Measurements from ENCODE around the gene FADS6.

DNA sequence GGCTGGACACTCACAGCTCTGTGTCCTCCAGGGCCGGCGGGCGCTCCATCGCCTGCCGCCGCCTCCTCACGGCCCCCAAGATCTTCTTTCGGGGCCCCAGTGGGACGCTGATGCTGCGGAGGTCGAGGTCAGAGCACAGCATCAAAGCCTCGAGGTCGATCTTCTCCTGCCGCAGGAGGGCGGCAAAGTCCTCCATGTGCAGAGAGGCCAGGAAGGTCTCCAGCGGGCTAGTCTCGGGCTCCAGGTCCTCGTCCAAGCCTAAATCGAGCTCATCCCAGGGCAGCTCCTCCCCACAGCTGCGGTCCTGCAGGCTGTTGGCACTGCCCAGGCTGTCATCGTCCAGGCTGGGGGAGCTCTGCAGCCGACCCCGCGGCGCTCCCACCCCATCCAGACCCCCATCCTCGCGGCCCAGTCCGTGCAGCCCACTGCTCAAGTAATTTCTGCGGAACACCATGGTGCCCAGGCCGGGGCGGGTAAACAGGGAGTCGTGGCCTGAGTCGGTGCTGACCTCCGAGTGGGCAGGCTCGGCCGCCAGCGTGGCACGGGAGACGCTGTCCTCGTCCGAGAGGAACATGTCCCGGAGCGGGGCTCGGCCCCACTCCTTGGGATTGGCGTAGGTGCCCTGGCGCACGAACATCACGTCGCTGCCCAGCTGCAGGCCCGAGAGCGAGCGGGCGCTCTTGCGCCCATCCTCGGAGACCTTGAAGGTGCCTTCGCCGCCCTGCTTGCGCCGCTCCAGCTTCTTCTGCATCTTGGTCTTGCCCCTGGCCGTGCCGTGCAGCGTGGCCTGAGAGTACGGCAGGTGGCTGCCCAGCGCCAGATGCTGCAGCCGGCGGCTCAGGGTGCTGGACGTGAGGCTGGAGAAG lies 26.2 kb upstream of the FADS6 start:
- no peak for TF ChIP-seq TCF12 (IDR thresholded peaks at IDR 0.05)
- no peak for TF ChIP-seq EP300 (IDR thresholded peaks at IDR 0.05; ENCODE audit: borderline replicate concordance in 1 of 2, low read depth in 1 of 2, low read length in 1 of 2)
- TF ChIP-seq CTCF (IDR thresholded peaks at IDR 0.05): no peak
- no peak for TF ChIP-seq RFX5 (IDR thresholded peaks at IDR 0.05; ENCODE audit: low read length)
- TF ChIP-seq TAF1 (IDR thresholded peaks at IDR 0.05; ENCODE audit: borderline replicate concordance, low read depth, low read length): no peak
- TF ChIP-seq GATA2 (CRISPR knock-in tag; IDR thresholded peaks at IDR 0.05): no peak
- TF ChIP-seq POLR2AphosphoS5 (IDR thresholded peaks at IDR 0.05; ENCODE audit: low read depth, low read length): no peak
- no peak for TF ChIP-seq MAX (IDR thresholded peaks at IDR 0.05; ENCODE audit: low read depth)
